HG03571 (cell line): ENCODE measurements around the gene AFAP1L2.

Experiments used
- ATAC-seq: cut with Tn5 transposase; IDR thresholded peaks from one replicate; pipeline ENCODE4 v1.9.1; 2021; ENCODE audit not compliant: unreplicated experiment

The AFAP1L2 gene

GRCh38 chr10:114276066-114276465, 128.2 kb downstream of the AFAP1L2 start:
- ATAC-seq, result no peak

GRCh38 chr10:114274616-114275453, 129.5 kb downstream of the AFAP1L2 start:
- ATAC-seq, result no peak

DNA sequence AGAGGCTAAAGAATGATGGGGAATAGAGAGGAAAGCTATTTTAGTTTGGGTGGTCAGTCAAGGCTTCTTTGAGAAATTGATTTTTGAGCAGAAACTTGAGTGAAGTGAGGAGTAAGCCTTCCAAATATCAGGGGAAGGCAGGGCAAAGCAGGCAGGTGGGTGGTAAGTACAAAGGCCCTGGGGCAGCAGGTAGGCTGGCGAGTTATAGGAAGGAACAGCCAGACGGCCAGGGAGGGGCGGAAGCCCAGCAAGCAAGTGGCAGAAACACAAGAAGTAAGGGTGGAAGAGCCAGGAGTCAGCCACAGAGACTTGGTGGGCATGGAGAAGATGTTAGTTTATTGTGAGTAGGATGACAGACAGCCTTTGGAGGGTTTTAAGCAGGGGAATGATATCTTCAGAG, 130.4 kb downstream of the AFAP1L2 start:
- ATAC-seq, result no peak

DNA sequence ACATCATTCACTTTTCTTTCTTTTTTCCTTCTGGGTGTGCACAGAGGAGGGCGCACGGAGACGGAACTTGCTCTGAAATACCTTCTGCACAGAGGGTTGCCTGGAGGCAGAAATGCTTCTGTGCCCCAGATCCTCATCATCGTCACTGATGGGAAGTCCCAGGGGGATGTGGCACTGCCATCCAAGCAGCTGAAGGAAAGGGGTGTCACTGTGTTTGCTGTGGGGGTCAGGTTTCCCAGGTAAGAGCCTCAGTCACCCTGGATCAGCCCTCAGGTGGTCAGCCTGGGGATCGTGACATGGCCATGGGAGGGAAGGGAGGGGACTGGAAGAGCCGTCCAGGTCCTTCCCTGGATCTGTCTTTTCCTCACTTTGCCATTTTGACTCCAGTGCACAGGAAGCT, 131.6 kb downstream of the AFAP1L2 start:
- no peak for ATAC-seq

DNA sequence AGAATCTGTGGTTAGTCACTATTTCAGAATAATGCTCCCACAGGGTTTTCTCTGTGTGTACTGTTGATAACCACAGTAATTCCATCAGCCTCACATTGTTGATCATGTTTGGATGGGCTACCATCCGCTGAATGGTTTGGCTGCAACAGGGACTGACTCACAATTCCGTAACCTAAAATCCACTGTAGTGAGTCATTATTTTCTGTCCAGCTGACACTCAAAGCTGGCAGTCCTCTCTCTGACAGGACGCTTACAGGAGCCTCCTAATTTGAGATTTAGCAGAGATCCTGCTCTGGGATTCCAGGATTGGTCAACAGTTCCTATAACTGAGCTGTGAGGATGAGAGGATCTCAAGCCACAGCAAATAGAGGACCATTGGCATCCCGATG, 132.5 kb downstream of the AFAP1L2 start:
- no peak for ATAC-seq

- ATAC-seq, result no peak
Observed at GRCh38 chr10:114271075-114271778, 133.1 kb downstream of the AFAP1L2 start.

DNA sequence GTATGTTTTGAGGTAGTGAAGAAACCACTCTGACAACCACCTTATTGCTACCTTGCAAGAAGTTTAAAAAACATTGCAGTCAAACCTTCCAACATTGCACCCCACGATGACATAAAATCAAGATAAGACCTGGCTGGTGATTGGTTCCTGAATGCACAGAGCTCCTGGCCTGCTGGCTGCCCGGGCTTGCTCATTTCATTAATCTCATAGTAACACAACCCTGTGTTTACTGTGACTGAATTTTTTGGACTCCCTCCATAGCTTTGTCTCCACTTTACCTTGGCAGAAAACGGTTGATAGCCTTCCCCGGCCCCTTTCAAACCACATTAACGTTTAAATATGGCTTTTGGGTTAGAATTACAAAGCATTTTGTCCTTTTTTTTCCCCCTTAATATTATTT, 137.8 kb downstream of the AFAP1L2 start:
- ATAC-seq, result no peak

DNA sequence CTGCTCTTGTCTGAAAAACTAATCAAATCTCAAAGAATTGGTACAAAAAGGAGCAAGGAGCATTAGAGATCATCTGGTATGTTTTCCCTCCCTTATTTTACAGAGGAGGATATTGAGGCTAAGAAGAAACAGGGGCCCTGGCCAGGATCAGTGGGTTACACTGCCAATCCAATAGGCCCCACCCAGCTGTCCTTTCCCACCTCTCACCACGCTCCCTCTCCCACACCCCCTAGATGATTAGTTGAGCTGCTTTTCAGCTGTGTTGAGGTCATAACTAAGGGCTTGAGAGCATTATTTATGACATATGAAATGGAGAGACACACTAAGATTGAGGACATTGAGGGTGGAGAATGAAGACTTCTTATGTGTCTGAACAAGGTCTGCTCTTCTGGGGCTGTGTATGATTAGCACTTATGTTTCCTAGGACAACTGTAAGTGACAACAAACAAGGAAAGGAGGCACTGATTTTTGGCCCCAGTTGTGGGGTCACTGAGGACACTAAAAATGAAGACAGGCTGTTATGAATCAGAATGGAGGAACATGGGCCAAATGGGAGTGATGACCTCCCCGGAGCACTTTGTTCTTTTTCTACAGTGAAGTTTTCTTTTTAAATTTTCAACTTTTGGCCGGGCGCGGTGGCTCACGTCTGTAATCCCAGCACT, 138.8 kb downstream of the AFAP1L2 start:
- no peak for ATAC-seq

- no peak for ATAC-seq
Observed at GRCh38 chr10:114262496-114262895, 141.8 kb downstream of the AFAP1L2 start.

GRCh38 chr10:114261076-114261475, 143.2 kb downstream of the AFAP1L2 start:
- ATAC-seq, result no peak

DNA sequence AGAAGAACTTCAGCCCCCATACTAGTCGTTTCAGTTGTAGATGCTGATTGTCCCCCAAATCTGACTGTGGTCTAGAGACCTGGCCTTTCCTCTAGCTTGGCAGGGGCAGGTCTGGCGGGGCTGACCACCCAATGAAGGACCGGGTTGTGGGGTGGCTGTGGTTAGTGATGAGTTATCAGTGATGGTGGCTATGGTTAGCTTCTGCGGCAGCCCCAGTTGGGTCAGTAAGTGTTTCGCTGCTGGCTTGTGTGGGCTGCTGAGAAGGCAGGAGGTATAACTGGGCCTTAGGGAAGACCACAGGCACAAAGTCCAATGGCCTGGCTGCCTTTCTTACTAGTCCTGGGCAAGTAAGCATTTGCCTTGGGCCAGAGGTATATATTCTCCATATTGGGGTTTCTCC, 143.9 kb downstream of the AFAP1L2 start:
- ATAC-seq, result no peak

DNA sequence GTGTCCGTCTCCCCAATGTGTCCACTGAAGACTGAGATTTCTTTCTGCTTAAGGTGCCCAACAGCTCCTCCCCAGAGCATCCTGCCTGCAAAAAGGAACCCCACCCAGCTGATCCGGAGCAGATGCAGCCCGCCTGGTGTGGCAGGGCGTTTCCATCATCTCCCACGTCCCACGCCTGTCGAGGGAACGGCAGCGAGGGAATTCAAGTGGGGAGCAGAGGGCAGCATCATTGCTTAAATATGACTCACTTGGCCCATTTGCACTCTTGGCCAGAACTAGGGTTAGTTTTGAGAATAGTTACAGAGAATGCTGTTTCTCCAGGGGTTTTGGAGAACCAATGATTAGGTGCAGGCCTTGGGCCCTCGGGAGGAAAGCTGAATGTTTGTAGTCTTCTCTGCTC, 144.5 kb downstream of the AFAP1L2 start:
- ATAC-seq, result no peak

- no peak for ATAC-seq
Observed at GRCh38 chr10:114258274-114258840, 145.9 kb downstream of the AFAP1L2 start.

DNA sequence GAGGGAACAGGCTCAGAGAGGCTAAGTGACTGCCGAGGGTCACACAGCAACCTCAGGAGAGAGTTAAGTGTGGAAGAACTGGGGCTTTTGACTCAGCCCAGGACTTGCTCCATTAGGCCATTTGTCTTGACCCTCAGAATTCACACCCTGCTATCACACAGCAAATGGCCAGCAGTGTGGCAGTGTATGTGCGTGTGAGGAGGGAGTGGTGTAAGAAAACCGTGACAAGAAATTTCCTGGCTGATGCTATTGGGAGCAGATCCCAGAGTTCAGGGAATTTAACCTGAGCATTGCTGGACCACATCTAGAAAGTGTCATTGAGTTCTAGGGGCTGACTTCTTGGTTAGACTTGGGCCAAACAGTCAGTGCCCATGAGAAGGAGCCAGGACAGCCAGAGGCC, 146.8 kb downstream of the AFAP1L2 start:
- no peak for ATAC-seq

- ATAC-seq, result no peak
Observed at GRCh38 chr10:114256822-114257221, 147.5 kb downstream of the AFAP1L2 start.

- no peak for ATAC-seq
Observed at GRCh38 chr10:114256008-114256765, 148.1 kb downstream of the AFAP1L2 start.

GRCh38 chr10:114255227-114255626, 149.1 kb downstream of the AFAP1L2 start:
- no peak for ATAC-seq

- ATAC-seq, result no peak
Observed at GRCh38 chr10:114252883-114253282, 151.4 kb downstream of the AFAP1L2 start.

GRCh38 chr10:114252092-114252491, 152.2 kb downstream of the AFAP1L2 start:
- ATAC-seq, result no peak

- no peak for ATAC-seq
Observed at GRCh38 chr10:114250716-114251115, 153.6 kb downstream of the AFAP1L2 start.

GRCh38 chr10:114250236-114250635, 154.1 kb downstream of the AFAP1L2 start:
- ATAC-seq, result no peak
